ENCODE data around the gene TRABD.
A peak's percentile ranks its signal among the peaks of the same experiment; 100 is the strongest.

DNA sequence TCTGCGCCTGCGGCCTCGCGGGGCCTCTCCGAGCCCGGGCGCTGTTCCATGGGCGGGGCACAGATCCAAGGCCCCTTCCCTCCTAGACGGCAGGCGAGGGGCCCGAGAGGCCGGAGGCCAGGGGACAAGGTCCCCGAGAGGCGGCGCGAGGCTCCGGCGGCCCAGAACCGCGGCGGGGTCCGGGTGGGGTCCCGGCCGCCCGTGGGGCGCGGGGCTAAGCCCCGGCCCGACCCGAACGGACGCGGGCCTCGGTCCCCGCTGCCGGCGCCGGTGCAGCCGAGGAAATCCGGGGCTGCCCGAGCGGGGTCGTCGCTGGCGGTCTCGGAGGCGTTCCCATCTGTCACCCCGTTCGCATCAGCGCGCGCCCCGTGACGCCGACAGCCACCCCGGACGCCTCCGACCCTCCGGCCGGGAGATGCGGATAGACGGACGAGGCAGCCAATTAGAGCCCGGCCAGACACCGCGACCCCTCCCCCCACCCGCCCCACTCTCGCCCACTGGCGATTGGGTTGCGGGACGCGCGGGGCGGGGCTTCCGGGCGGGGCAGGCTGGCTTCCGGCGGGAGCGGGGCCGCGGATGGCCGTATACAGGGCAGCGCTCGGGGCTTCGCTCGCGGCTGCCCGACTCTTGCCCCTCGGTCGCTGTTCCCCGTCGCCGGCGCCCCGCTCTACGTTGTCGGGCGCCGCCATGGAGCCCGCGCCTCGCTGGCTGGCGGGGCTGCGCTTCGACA lies 14.9 kb downstream of the TRABD start, which contains the start of gene SELENOO:
- TF ChIP-seq, protein P1, sequence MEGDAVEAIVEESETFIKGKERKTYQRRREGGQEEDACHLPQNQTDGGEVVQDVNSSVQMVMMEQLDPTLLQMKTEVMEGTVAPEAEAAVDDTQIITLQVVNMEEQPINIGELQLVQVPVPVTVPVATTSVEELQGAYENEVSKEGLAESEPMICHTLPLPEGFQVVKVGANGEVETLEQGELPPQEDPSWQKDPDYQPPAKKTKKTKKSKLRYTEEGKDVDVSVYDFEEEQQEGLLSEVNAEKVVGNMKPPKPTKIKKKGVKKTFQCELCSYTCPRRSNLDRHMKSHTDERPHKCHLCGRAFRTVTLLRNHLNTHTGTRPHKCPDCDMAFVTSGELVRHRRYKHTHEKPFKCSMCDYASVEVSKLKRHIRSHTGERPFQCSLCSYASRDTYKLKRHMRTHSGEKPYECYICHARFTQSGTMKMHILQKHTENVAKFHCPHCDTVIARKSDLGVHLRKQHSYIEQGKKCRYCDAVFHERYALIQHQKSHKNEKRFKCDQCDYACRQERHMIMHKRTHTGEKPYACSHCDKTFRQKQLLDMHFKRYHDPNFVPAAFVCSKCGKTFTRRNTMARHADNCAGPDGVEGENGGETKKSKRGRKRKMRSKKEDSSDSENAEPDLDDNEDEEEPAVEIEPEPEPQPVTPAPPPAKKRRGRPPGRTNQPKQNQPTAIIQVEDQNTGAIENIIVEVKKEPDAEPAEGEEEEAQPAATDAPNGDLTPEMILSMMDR (IDR thresholded peaks at IDR 0.05) = no peak
- TF ChIP-seq POLR2A (IDR thresholded peaks at IDR 0.05) = peak; percentile 80

All from testis (tissue), 2 donors.